HG02588 (cell line): ENCODE results near the gene HIF3A.

Experiments
- ATAC-seq: cut with Tn5 transposase; IDR thresholded peaks from one replicate; pipeline ENCODE4 v1.9.1; 2021; ENCODE audit warnings: mild to moderate bottlenecking, moderate library complexity; ENCODE audit not compliant: unreplicated experiment

Gene HIF3A

GRCh38 chr19:46324277-46324676, 27.4 kb downstream of the HIF3A start:
- ATAC-seq, result no peak

DNA sequence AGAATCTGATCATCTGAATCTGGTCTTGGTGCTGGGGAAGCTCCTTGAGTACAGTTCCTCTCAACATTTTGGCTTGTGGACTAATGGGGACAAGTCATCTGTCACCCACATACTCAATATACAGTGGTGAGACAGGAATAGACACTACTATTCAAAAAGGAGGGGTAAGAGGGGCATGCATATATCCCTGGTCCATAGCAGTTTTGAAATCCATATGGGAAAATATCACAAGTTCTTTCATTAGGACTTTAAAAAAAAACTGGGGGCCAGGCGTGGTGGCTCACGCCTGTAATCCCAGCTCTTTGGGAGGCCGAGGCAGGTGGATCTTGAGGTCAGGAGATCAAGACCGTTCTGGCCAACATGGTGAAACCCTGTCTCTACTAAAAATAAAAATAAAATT, 29.8 kb downstream of the HIF3A start:
- ATAC-seq, result no peak

DNA sequence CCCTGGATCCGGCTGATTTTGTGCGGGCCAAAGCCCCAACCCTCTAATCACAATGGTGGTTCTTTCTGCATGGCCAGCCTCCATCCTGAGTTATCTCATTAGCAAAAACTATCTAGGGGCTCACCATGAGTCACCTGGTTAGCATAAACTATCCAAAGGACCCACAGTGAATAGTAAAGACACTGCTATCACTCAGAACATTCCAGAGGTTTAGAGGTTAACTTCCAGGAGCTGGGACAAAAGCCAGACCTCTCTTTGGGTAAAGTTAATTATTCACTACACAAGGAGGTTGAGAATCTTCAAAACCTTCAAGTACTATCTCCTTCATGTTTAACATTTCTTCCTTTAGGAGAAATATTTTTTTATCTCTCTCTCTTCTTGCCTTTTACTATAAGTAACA, 31.2 kb downstream of the HIF3A start:
- no peak for ATAC-seq

DNA sequence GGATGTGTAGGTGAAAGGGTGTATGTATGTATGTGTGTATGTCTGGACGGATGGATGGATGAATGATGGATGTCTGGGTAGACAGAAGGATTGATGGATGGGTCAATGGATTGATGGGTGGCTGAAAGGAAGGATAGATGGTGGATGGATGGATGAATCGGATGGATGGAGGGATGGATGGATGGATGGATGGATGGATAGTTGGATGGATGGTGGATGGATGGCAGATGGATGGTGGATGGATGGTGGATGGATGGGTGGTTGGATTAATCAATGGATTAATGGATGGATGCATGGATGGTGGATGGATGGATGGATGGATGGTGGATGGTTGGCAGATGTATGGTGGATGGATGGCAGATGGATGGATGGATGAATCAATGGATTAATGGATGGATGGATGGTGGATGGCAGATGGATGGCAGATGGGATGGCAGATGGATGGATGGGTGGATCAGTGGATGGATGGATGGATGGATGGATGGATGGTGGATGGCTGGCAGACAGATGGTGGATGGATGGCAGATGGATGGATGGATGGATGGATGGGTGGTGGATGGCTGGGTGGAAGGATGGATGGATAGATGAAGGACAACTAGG, 33.6 kb downstream of the HIF3A start:
- ATAC-seq, result no peak

DNA sequence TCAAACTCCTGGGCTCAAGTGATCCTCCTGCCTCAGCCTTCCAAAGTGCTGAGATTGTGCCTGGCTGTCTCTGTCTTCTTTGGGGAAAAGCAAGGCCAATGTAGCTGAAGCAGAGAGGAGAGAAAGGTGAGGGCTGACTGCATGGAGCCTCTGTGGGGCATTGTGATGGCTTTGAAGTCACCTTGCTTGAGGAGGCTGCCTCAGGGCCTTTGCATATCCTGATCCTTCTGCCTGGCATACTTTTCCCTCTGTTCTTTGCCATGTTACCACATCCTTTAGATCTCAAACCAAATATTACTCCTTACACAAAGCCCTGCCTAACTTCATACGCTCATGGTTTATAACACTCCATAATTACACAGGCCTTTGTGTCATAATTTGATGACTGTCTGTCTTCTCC, 40.6 kb downstream of the HIF3A start:
- ATAC-seq, result no peak

DNA sequence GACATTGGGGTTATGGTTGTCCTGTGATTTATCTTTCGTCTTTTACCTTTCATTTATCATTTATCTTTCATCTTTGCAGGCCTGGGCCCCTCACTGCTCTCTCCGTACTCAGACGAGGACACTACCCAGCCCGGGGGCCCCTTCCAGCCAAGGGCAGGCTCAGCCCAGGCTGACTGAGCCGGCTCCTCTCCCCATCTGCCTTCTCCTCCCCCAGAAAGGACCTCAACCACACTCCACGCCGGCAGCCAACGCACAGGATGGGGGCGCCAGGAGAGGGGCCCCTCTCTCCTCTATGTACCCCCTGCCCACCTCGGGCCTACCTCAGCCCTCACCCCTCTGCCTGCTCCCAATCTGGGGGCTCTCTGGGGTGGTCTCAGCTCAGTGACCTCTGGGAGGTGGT, 42.6 kb downstream of the HIF3A start:
- no peak for ATAC-seq

GRCh38 chr19:46340051-46340659, 43.3 kb downstream of the HIF3A start:
- ATAC-seq, result no peak

- no peak for ATAC-seq
Measured at GRCh38 chr19:46341937-46342336, 45.1 kb downstream of the HIF3A start.

DNA sequence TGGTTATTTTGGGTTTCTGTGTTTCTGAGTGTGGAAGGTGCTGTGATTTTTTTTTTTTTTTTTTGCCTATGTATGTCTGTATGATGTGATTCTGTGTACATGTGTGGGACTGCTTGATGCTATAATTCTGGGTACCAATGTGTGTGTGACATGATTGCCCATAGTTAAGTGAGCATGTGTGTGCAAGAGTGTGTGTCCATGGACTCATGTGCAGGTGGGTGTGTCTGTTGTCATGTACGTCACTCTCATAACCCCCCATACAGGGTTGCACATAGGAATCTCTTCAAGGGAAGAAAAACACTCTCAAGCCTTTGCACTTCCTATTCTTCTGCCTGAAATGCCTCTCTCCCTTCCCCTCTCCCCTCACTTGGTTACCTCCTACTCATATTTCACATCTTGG, 47.5 kb downstream of the HIF3A start:
- ATAC-seq, result no peak

DNA sequence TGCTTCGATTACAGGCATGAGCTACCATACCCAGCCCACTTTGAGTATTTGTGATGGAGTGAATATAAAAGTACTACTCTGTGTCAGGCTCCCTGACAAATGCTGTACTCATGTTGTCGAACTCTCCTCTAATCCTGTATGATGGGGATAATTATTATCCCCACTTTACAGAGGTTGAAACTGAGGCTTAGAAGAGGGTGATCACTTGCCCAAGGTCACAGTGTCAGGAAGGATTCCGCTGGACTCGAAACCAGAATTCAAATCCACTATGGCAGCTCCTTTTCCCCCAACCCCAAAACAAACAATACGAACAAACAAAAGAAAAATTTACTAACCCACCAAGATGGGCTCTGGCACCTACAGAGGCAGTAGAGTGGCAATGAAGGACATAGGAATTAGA, 48.3 kb downstream of the HIF3A start:
- no peak for ATAC-seq

DNA sequence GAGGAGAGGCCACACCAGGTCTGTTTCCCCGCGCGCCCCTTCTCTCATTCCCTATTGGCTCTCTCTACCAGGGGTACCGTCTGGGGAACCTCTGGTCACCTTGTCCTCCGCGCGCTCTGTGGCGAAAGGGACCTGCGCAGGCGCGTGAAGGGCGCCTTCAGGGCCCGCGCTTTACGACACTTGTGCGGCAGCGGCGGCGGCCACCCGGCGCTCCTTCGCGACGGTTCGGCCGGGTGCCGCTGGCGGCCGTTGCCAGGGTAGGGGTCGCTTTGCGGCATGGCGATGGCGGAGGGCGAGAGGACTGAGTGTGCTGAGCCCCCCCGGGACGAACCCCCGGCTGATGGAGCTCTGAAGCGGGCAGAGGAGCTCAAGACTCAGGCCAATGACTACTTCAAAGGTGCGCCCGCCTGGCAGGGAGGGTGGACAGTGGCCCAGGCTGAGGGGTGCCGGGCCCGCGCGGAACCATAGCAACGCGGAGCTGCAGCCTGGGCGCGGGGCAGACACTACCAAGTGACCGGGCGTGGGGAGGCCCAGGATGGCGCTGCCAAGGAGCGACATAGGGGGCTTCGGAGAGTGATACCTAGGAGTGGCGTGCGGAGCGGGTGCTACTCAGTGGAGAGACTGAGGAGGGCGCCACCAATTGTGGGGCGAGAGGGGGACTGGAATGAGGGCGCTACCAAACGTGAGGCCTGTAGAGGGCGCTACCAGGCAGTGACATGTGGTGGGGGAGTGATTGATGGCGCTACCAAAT, 50.2 kb downstream of the HIF3A start, which contains the start of gene PPP5C:
PPP5C (plus strand) TSS at position 267 of the 751 bp plus-strand sequence; CDS start at position 277, 10 bp downstream.
- ATAC-seq, result peak; percentile 45

GRCh38 chr19:46347572-46347883, 50.7 kb downstream of the HIF3A start:
- ATAC-seq, result no peak

- ATAC-seq, result no peak
Measured at GRCh38 chr19:46347985-46348384, 51.1 kb downstream of the HIF3A start.

- no peak for ATAC-seq
Measured at GRCh38 chr19:46349311-46349993, 52.6 kb downstream of the HIF3A start.

DNA sequence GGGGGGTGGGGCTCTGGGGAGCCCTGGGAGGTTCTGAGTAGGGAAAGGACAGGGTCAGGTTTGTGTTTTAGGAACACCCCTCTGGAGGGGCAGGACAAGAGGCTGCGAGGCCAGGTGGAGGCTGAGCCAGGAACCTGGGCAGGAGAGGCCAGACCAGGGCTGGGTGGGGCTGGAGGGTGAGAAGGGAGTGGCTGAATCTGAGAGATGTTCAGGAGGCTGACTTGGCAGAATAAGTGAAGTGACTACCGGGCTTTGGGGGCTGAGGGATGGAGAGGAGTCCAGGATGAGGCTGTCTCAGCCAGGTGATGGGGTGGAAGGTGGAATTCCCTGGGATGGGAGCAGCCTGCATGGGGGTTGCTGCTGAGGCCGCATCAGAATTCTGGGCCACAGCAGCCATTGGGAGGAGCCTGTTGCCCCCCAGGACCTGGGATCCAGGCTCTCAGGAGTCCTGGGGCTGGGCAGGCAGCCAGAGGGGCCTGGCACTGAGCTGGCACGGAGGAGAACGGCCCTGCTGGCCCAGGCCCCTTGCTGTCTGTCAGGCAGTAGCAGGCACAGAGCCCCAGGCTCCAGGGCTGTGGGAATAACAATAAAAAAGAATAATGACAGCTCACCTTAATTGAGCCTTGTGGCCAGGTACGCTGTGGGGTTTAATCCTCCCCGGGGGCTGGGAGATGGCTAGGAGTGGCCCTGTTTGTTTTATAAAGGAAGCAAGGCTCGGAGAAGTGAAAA, 53.4 kb downstream of the HIF3A start:
- no peak for ATAC-seq

DNA sequence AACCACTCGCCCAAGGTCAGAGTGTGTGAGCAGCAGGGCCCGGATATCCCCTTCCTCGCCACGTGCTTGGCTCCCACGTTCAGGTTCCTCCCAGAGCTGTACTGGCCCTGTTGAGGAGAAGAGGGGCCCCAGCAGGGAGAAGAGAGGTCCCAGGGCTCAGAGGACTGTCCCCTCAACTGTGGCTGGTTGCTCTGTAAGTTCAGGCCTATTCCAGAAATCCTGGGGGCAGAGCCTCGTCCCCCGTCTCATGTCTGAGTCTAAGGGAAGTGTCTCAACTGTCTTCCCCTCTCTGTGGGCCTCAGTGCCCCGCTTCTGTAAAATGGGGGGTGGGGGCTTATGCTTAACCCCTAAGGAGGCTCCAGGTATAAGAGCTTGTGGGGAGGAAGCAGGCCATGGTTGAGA, 53.9 kb downstream of the HIF3A start:
- ATAC-seq, result no peak

- no peak for ATAC-seq
Measured at GRCh38 chr19:46351241-46352041, 54.6 kb downstream of the HIF3A start.

DNA sequence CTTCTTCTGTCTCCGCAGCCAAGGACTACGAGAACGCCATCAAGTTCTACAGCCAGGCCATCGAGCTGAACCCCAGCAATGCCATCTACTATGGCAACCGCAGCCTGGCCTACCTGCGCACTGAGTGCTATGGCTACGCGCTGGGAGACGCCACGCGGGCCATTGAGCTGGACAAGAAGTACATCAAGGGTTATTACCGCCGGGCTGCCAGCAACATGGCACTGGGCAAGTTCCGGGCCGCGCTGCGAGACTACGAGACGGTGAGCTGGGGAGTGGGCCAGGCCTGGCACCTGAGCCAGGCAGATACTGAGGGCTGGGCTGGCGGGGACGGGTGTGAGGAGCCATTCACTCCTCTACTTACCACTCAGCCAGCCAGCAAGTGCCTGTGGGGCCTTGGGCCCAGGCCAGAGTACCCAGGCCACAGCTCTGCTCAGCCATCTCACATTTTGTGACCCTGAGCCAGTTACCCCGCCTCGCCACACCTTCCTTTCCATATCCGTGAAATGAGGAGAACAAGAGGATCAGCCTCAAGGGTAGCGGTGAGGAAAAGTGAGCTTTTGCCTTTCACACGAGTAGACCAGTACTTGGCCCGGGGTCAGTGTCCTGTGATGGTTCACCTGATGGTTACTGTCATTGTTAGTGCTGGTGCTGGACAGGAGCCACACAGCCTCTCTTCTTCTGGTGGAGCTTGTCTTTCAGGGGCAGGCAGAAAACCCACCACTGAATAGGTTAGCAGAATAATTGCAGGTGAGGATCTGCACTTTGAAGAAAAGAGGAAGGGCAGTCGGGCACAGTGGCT, 57.1 kb downstream of the HIF3A start:
- ATAC-seq, result no peak
